ENCODE data around the gene ACSM2A. TPM values are rescaled to one million over a fixed set of nuclear protein-coding genes. Genes with fewer than 3 reads are reported as not detected.
"Not testable (repeated sequence)": the region's sequence is repeated elsewhere in the genome, so short reads cannot be mapped to it uniquely, and the experiment has no call there.

Gene ACSM2A
- total RNA-seq, 1 experiment from 2014 or later = not detected

DNA sequence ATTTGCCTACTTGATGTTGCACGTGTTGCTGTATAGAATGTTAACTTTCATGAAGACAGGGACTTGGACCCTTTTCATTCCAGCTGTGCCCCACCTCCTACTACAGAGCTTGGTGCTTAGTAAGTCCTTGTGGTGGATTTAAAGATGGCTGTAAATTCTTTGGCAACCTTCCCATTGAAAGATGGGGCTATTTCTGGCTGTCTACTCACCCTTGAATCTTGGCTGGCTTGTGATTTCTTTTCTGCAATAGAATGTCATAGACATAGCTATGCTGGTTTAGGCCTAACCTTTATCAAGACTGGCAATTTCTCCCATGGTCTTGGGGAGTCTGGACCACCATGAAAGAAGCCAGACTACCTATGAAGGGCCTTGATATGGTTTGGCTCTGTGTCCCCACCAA, 59.0 kb downstream of the ACSM2A start:
- Histone ChIP-seq H3K36me3 (ENCODE audit: insufficient read depth, low read length) (no peaks in the 10 kb centered on the region), H3K9me3 (ENCODE audit: low read length) (peaks cover 5% of the 10 kb centered on the region; the same call in 1 of the 2 replicates), H3K9me2 (replicated peaks; ENCODE audit: insufficient read depth, low read length) (no peaks in the 10 kb centered on the region), H3K4me3 (ENCODE audit: low read length) (no peak overlapping the region), H3K9ac (ENCODE audit: low read length) (no peak overlapping the region), H4K20me1 (ENCODE audit: insufficient read depth, low read depth, low read length) (no peaks in the 10 kb centered on the region), H3K79me2 (ENCODE audit: low read length) (no peaks in the 10 kb centered on the region), H2AFZ (ENCODE audit: low read length) (no peak overlapping the region), H3K4me1 (ENCODE audit: low read length) (no peaks in the 10 kb centered on the region), H3K4me2 (ENCODE audit: low read depth, low read length, poor library complexity, severe bottlenecking) (no peak overlapping the region), H3K27me3 (ENCODE audit: low read length) (no peaks in the 10 kb centered on the region), H3K27ac (ENCODE audit: low read length) (no peak overlapping the region)
- DNase-seq = no peak

DNA sequence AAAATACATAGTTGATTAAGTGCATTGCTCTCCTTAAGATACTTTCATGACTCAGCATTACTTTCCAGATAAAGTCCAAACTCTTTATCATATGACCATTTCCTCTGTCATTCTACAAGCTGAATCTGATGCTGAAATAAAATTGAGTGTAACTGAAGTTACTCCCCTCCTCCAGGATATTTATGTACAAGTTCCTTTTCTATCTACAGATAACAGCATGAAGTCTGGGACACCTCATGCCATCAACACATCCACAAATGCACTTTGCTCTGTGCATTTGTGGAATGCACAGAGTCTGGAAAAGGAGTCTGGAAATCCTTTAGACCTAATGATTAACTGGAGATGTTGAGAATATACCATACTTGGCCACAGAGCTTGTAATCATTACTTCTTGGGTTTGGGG, 64.4 kb downstream of the ACSM2A start:
- H3K27me3 ChIP-seq (ENCODE audit: low read length) = no peaks in the 10 kb centered on the region
- no peak overlapping the region for H3K9ac ChIP-seq (ENCODE audit: low read length)
- no peaks in the 10 kb centered on the region for H3K9me2 ChIP-seq (replicated peaks; ENCODE audit: insufficient read depth, low read length)
- no peak overlapping the region for H3K4me2 ChIP-seq (ENCODE audit: low read depth, low read length, poor library complexity, severe bottlenecking)
- no peaks in the 10 kb centered on the region for H3K79me2 ChIP-seq (ENCODE audit: low read length)
- H3K9me3 ChIP-seq (ENCODE audit: low read length) = no peaks in the 10 kb centered on the region
- H3K36me3 ChIP-seq (ENCODE audit: insufficient read depth, low read length) = no peaks in the 10 kb centered on the region
- no peak overlapping the region for H3K27ac ChIP-seq (ENCODE audit: low read length)
- H2AFZ ChIP-seq (ENCODE audit: low read length) = no peak overlapping the region
- H3K4me1 ChIP-seq (ENCODE audit: low read length) = no peaks in the 10 kb centered on the region
- H4K20me1 ChIP-seq (ENCODE audit: insufficient read depth, low read depth, low read length) = no peaks in the 10 kb centered on the region
- DNase-seq = no peak
- no peak overlapping the region for H3K4me3 ChIP-seq (ENCODE audit: low read length)

DNA sequence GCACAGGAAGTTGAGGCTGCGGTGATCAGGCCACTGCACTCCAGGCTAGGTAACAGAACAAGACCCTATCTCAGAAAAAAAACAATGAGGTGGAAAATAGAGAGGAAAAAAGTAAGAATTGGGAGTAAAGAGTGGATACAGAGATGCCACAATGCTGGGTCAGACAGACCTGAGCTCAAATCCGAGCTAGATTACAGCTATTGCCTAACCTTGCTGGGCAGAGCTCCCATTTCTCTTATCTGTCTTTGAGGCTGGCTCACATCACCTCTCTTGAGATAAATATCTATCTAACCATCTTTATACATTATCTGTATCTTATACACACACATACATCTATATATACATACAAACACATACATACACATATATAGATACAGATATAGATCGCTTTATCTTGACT, 65.8 kb downstream of the ACSM2A start:
- Histone ChIP-seq H3K36me3 (ENCODE audit: insufficient read depth, low read length) (no peaks in the 10 kb centered on the region), H3K9me2 (replicated peaks; ENCODE audit: insufficient read depth, low read length) (no peaks in the 10 kb centered on the region), H3K27ac (ENCODE audit: low read length) (no peak overlapping the region), H3K4me1 (ENCODE audit: low read length) (no peaks in the 10 kb centered on the region), H3K4me2 (ENCODE audit: low read depth, low read length, poor library complexity, severe bottlenecking) (no peak overlapping the region), H2AFZ (ENCODE audit: low read length) (no peak overlapping the region), H3K4me3 (ENCODE audit: low read length) (no peak overlapping the region), H3K27me3 (ENCODE audit: low read length) (no peaks in the 10 kb centered on the region), H3K9ac (ENCODE audit: low read length) (no peak overlapping the region), H3K9me3 (ENCODE audit: low read length) (no peaks in the 10 kb centered on the region), H3K79me2 (ENCODE audit: low read length) (no peaks in the 10 kb centered on the region), H4K20me1 (ENCODE audit: insufficient read depth, low read depth, low read length) (no peaks in the 10 kb centered on the region)
- DNase-seq = no peak

DNA sequence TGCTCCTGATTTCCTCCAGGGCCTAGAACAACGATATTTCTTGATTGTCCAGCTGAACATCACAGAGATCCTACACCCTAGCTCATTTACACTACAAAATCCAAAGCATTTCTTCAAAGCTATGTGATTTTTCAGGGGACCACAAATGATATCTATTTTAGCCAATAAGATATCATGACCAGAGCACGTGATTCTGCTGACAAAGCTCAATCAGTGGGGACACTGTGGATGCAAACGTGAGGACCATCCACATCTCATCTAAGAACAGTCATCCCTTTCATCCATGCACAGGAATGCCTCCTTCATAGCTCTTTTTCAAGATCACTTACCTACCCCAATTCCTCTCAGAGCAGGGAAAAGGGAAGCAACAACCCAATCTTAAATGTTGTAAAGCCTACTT, 67.9 kb downstream of the ACSM2A start:
- H3K9ac ChIP-seq (ENCODE audit: low read length) = no peak overlapping the region
- H2AFZ ChIP-seq (ENCODE audit: low read length) = no peak overlapping the region
- no peak for DNase-seq

DNA sequence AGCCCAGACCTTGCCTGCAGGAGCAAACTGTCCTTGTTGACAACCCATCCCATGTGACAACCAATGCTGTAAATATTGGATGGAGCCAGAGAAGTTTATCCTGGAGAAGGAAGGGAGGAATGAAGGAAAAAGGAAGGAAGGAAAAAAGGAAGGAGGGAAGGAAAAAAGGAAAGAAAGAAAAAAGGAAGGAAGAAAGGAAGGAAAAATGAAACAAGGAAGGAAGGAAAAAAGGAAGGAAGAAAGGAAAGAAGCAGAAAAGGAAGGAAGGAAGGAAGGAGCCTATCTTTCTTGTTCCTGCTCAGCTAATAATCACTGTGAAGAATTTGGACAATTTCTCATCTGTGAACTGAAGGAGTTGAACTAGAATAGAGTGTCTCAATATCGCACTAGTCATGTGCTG, 68.8 kb downstream of the ACSM2A start:
- H4K20me1 ChIP-seq (ENCODE audit: insufficient read depth, low read depth, low read length) = no peaks in the 10 kb centered on the region
- H3K9me3 ChIP-seq (ENCODE audit: low read length) = no peaks in the 10 kb centered on the region
- H3K27ac ChIP-seq (ENCODE audit: low read length) = no peak overlapping the region
- no peaks in the 10 kb centered on the region for H3K27me3 ChIP-seq (ENCODE audit: low read length)
- H3K79me2 ChIP-seq (ENCODE audit: low read length) = no peaks in the 10 kb centered on the region
- H3K4me3 ChIP-seq (ENCODE audit: low read length) = no peak overlapping the region
- DNase-seq = no peak
- H3K36me3 ChIP-seq (ENCODE audit: insufficient read depth, low read length) = no peaks in the 10 kb centered on the region
- H3K4me2 ChIP-seq (ENCODE audit: low read depth, low read length, poor library complexity, severe bottlenecking) = no peak overlapping the region
- H3K4me1 ChIP-seq (ENCODE audit: low read length) = no peaks in the 10 kb centered on the region
- H3K9me2 ChIP-seq (replicated peaks; ENCODE audit: insufficient read depth, low read length) = no peaks in the 10 kb centered on the region
- no peak overlapping the region for H2AFZ ChIP-seq (ENCODE audit: low read length)
- H3K9ac ChIP-seq (ENCODE audit: low read length) = no peak overlapping the region

More for the DNA sequence above, 67.9 kb downstream of the ACSM2A start:
- Histone ChIP-seq H3K27me3 (ENCODE audit: low read length) (no peaks in the 10 kb centered on the region), H3K9me3 (ENCODE audit: low read length) (no peaks in the 10 kb centered on the region), H3K79me2 (ENCODE audit: low read length) (no peaks in the 10 kb centered on the region), H3K4me3 (ENCODE audit: low read length) (no peak overlapping the region), H3K36me3 (ENCODE audit: insufficient read depth, low read length) (no peaks in the 10 kb centered on the region), H4K20me1 (ENCODE audit: insufficient read depth, low read depth, low read length) (no peaks in the 10 kb centered on the region), H3K9me2 (replicated peaks; ENCODE audit: insufficient read depth, low read length) (no peaks in the 10 kb centered on the region), H3K27ac (ENCODE audit: low read length) (no peak overlapping the region), H3K4me2 (ENCODE audit: low read depth, low read length, poor library complexity, severe bottlenecking) (no peak overlapping the region), H3K4me1 (ENCODE audit: low read length) (no peaks in the 10 kb centered on the region)

DNA sequence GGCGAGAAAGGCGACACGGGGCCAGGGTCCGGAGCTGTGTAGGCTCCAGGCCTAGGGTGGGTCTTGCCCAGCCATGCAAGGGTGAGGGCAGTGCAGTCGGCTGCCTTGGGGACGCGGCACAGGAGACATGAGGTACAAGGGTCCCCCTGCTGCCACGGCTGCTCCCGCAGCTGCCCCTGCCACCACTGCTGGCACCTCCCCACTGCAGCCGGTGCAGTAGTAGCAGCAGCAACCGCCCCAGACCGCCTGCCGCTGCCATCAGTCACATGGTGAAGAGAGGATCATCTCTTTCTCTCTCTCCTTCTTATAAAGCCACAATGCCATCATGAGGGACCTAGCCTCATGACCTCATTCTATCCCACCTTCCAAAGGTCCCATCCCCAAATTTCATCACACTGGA, 80.5 kb downstream of the ACSM2A start:
- H2AFZ ChIP-seq (ENCODE audit: low read length); H3K27ac ChIP-seq (ENCODE audit: low read length); H3K27me3 ChIP-seq (ENCODE audit: low read length); H3K4me3 ChIP-seq (ENCODE audit: low read length); H3K9ac ChIP-seq (ENCODE audit: low read length); H3K9me2 ChIP-seq (replicated peaks; ENCODE audit: insufficient read depth, low read length); H4K20me1 ChIP-seq (ENCODE audit: insufficient read depth, low read depth, low read length); H3K4me1 ChIP-seq (ENCODE audit: low read length); H3K9me3 ChIP-seq (ENCODE audit: low read length); H3K4me2 ChIP-seq (ENCODE audit: low read depth, low read length, poor library complexity, severe bottlenecking); H3K36me3 ChIP-seq (ENCODE audit: insufficient read depth, low read length); DNase-seq; H3K79me2 ChIP-seq (ENCODE audit: low read length): not testable (repeated sequence)

DNA sequence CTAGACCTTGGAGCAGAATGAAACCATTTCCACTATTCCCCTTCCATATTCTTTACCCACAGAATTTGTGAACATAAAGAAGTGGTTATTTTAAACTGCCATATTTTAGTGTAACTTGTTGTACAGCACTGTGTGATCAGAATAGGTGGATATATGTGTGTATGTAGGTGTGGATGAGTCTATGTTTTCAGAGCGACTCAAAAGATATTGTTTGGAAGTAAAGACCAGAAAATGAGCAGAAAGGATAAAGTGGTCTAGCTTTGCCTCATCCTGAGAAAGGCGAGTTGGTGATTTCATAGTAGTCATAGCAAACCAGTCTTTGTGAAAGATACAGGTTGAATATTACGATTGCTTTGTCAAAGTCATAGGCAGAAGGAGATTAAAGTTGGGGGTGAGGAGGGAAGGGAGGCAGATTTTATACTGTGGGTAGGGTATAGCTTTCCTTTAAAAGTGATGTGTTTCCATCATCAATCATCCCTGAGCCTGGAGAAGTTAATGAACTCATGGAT, 81.0 kb downstream of the ACSM2A start:
- not testable (repeated sequence) for H3K4me2 ChIP-seq (ENCODE audit: low read depth, low read length, poor library complexity, severe bottlenecking); H4K20me1 ChIP-seq (ENCODE audit: insufficient read depth, low read depth, low read length); H3K9me3 ChIP-seq (ENCODE audit: low read length); H3K4me1 ChIP-seq (ENCODE audit: low read length); H3K36me3 ChIP-seq (ENCODE audit: insufficient read depth, low read length); H3K27ac ChIP-seq (ENCODE audit: low read length); H3K9me2 ChIP-seq (replicated peaks; ENCODE audit: insufficient read depth, low read length); H2AFZ ChIP-seq (ENCODE audit: low read length); H3K9ac ChIP-seq (ENCODE audit: low read length); H3K79me2 ChIP-seq (ENCODE audit: low read length); H3K27me3 ChIP-seq (ENCODE audit: low read length); DNase-seq; H3K4me3 ChIP-seq (ENCODE audit: low read length)

DNA sequence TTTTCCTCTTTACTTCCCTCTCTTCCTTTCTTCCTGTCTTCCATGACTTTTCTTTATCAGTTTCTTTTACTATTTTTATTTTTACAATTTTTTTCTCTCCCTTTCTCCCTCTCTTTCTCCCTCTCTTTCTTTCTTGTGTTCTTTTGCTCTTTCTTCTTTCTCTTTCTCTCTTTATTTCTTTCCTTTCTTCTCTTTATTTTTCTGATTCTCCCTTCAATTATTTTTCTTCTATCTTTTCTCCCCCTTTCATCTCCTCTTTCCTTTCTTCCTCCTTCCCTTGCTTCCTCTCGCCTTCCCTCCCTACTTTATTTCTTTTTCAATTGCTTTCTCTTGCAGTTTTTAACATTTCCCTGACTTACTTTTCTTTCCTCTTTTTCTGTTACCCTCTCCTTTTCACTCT, 85.3 kb downstream of the ACSM2A start:
- H3K9me2 ChIP-seq (replicated peaks; ENCODE audit: insufficient read depth, low read length); H3K36me3 ChIP-seq (ENCODE audit: insufficient read depth, low read length); H3K9ac ChIP-seq (ENCODE audit: low read length); H4K20me1 ChIP-seq (ENCODE audit: insufficient read depth, low read depth, low read length); H3K4me1 ChIP-seq (ENCODE audit: low read length); H3K4me3 ChIP-seq (ENCODE audit: low read length); DNase-seq; H2AFZ ChIP-seq (ENCODE audit: low read length); H3K27me3 ChIP-seq (ENCODE audit: low read length); H3K27ac ChIP-seq (ENCODE audit: low read length); H3K79me2 ChIP-seq (ENCODE audit: low read length); H3K9me3 ChIP-seq (ENCODE audit: low read length); H3K4me2 ChIP-seq (ENCODE audit: low read depth, low read length, poor library complexity, severe bottlenecking): not testable (repeated sequence)

All from Karpas-422 (cell line).